Suppressor macrophage treated with lipopolysaccharide for 4 hours (primary cell): Measurements from ENCODE around the gene TEKT2.

ENCODE experiments used
- DNase-seq: peaks from one replicate; pipeline ENCODE4 v3.0.0-alpha.2; 2020

The TEKT2 gene, protein sequence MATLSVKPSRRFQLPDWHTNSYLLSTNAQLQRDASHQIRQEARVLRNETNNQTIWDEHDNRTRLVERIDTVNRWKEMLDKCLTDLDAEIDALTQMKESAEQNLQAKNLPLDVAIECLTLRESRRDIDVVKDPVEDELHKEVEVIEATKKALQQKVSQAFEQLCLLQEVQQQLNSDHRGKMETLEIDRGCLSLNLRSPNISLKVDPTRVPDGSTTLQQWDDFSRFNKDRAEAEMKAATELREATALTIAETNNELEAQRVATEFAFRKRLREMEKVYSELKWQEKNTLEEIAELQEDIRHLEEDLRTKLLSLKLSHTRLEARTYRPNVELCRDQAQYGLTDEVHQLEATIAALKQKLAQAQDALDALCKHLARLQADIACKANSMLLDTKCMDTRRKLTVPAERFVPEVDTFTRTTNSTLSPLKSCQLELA

DNA sequence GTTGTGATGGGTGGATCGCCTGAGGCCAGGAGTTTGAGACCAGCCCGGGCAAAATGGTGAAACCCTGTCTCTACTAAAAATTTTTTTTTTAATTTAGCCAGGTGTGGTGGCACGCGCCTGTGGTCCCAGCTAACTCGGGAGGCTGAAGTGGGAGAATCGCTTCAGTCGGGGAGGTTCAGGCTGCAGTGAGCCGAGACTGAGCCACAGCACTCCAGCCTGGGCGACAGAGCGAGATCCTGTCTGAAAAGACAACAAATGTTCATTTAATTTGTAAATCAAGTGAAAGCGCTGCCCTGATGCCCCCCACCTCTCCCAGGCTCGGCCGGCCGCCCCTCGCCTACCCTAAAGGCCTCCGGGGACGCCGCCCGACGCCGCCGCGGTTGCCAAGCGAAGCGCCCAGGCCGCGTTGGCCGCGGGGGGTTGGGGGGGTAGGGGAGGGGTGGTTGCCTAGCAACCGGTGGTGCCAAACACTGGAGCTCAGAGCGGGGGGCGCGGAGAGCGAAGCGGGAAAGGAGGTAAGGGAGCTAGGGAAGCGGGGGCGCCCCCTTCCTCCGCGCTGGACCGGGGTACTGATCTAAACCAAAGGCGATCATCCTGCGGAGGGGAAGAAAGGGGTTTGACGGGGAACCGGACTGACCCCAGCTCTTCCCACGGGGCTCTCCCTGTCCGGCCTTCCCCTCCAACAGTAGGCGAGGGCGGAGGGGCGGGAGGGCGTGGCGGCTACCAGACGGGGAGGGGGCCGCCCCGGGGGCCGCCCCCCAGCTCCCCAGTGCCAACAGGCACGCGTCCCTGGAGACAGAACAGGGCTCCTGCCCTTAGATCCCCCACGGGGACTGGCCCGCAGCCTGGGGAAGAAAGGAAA is at the start of gene TEKT2:
Gene TEKT2 (plus strand): TSS at position 460 of the 862 bp plus-strand sequence. CDS start 828 bp downstream, outside the sequence.
- peak; percentile 23 for DNase-seq

DNA sequence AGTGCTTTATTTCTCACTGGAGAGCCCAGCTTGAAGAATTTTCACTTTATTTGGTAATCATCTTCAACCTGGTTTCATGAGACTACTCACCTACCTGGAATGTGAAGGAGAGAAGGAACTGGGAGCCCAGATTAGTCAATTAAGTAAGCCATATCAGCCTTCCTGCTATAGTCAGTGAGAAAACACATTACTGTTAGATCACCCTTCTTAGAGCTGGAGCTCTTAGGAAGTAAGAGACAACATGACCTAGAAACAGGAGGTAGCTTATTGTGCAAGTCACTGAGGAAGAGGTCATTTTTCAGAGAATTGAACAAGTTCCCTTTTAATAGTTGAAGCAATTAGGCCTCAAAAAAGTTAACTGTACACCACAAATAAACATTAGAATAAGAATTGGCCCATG is 49.2 kb upstream of the TEKT2 start:
- DNase-seq, result peak; percentile 78

DNA sequence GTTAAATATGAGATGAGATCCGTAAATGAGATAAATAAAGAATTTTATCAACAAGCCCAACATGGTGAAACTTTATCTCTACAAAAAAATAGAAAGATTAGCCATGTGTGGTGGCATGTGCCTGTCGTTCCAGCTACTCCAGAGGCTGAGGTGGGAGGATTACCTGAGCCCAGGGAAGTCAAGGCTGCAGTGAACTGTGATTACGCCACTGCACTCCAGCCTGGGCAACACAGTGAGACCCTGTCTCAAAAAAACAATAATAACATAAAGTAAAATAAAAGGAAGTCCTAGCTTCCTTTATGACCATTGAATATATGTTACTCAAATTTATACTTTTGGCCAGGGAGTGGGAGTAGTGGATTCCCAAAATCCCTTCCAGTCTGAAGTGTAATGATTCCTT is 48.7 kb upstream of the TEKT2 start:
- no peak for DNase-seq

DNA sequence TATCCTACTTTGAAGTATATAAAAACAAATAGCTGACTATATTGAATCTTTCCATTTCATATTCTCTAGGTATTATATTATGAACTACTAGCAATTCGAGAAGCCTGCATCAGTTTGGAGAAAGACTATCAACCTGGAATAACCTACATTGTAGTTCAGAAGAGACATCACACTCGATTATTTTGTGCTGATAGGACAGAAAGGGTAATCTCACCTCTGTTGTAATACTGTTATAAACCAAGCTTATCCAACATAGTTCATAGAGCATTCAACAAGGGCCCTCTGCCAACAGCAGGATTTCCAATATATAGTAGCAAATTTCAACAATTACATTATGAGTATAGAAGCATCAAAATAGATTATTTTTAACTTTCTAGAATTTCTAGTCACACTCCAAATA is 43.7 kb upstream of the TEKT2 start:
- no peak for DNase-seq

DNA sequence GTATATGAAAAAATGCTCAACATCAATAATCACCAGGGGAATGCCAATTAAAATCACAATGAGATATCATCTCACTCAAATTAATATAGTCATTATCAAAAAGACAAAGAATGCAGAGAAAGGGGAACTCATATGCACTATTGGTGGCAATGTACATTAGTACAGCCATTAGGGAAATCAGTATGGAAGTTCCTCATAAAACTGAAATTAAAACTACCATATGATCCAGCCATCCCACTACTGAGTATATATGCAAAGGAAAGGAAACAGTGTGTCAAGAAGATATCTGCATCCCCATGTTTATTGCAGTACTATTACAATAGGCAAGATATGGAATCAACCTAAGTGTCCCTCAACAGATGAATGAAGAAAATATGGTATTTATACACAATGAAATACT is 32.1 kb upstream of the TEKT2 start:
- DNase-seq, result peak; percentile 49

DNA sequence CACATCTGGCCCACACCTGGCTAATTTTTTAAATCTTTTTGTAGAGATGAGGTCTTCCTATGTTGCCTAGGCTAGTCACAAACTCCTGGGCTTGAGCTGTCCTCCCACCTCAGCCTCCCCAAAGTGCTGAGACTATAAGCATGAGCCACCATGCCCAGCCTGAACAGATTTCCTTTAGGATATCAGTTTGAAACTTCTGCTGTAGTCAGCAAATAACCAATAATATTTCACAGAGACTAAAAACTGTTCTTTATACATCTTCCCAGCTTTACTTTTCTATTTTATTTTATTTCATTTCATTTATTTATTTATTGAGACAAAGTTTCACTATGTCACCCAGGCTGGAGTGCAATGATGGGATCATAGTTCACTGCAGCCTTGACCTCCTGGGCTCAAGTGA is 29.9 kb upstream of the TEKT2 start:
- DNase-seq, result no peak

DNA sequence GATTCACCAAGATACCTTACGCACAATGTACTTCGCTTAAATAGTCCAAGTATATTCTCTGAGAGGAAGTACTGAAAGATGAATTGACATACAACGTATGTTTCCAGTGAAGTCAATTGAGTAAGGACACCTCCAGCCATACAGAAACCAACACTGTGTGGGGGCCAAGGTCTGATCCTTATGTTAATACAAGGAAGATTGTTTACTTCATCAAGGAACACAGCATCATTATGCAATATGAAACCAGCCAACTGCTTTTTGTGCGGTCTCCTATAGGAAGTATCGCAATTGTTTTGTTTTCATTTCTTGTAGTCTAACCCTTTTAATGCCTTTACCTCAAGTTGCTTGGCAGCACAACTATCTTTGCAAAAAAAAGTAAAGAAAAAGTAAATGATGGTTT is 28.2 kb upstream of the TEKT2 start:
- DNase-seq, result peak; percentile 71

DNA sequence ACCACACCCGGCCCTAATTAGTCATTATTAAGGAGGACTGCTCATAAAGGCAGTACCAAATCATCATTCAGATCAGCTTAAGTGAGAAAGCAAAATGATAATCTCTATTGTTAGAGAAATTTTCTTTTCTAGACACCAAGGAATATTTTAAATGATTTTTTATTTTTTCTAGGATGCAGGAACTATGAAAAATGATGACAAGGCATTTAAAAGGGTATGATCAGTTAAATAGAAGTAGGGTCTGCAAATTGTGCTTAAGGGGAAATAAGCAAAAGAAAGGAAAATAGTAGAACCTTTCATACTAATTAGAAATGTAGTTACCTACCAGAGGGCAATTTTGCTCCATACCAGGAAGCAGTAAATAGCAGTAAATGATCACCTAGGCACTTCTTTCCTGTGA is 21.6 kb upstream of the TEKT2 start:
- no peak for DNase-seq

DNA sequence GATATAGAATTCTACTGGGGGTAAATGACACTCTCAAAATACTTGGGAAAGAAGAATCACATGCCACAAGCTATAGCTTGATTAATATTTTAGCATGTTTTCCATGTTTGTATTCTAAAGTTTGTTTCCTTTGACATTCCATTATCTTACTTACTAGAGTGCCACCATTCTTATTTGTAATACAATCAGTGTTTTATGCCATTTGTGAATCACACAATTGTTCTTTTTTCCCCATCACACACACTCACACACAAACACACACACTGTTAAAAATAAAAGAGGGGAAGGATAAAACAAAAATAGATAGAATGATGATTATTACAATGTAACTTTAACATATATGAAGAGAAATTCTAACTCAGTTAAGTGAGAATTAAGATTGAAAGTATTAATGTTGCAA is 16.0 kb upstream of the TEKT2 start:
- no peak for DNase-seq

DNA sequence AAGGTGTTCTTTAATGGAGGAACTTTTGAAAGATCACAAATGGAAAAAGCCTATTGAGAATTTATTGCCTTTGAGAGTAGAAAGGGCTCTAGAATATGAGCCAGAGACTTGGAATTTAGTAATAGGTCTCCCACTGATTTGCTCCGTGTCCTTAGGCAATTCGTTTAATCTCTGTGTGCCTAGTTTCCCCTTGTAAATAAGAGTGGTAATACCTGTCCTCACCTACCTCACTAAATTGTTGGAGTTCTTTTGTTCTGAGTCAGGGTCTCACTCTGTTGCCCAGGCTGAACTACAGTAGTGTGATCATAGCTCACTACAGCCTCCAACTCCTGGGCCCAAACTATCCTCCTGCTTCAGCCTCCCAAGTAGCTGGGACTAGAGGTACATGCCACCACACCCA is 15.0 kb upstream of the TEKT2 start:
- DNase-seq, result no peak

DNA sequence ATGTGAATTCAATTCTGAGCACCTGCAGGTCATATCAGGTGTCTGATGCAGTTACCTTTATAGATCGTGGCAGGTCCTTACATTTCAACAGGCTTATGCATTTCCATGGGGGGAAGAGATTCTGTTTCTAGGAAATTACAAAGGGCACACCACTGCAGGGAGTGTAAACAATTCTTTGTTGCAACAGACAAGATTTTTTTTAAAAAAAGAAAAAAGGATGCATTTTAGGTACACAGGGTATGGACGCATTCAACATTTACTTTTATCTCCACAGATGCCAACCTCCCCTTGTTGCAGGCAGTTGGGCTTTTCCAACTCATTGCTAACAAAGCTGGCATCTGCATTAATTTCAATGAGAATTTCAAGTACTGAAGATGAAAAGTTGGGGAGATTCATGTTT is 13.5 kb upstream of the TEKT2 start:
- DNase-seq, result no peak

DNA sequence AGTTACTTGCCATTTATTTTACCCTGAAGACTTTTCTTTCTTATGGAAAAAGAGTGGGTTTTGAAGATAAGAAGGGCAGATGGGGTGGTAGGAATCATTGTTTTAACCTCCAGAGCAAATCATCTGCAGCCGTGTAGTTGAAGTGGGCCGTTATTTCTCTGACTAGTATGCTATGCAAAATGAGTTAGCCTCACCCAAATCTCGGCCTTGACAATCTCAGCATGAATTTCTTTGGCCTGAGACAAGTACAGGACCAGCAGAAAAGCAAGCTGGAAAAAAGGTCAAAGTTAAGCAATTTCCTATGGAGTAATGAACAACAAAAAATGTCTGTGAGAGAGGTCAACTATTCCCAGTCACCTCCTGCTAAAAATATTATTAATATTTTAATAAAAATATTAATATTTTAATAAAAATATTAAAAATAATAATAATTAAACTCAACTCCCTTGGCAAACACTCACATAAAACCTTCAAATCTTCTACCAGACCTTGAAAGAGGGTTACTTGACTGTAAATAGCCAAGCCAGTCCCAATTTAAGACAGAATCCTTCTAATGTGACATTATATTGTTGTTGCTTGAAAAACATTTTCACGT is 6.8 kb upstream of the TEKT2 start:
- DNase-seq, result no peak

DNA sequence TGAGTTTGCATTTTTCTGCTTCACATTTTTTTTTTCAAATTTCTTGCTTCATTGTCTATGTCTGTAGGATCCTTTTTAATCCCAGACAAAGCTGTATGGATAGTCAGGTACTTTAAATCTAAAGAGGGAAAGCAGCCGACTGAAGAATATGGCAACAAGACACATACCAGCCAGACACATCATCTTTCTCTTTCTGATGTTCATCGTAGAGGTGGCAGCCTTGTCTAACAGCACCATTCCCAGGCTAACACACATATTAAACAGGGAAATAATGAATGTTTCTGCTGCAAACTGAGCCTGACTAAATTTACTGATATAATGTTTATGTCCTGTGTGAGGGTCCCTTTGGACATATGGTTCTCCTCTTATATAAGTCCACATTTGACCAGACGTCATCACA is 3.7 kb upstream of the TEKT2 start:
- no peak for DNase-seq

DNA sequence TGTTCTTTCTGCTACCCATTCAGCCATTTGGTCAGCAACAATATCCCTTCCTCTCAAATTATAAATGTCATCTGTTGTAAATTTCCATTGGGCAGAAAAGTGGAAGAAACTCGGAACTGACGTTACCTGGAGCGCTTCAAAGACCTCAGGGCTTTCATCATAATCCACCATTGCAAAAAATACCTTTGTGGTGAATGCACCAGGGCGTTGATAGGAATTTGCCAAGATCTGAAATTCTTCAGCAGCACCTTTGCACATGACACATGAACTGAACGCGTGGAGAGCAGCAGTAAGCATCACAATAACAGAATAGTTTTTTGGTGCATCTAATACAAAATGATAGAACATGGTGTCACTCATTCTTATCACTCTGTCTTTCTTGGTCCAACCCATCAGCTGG is 3.1 kb upstream of the TEKT2 start:
- DNase-seq, result no peak

DNA sequence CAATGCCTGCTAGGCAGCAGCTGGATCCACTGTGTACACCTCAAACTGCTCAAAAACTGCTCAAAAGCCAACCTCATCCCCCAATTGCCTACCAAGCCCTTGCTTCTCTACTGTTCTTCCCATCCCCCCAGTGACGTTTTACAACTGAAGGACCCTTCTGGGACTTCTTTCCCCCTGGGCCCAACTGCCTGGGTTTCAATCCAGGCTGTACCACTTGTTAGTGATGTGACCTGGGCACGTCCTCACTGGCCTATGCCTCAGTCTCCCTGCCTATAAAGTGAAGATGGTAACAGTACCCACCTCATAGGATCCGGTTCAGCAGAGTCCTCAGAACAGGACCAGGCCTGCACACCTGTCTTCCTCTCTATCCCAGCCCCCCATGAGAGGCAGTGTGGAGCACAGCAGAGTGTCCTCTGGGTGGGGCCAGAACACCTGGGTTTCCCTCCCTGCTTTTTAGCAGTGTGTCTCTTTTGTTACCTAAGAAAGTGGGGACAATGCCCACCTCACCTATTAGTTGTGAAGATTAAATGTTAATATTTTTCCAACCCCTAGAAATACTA is 1.9 kb upstream of the TEKT2 start:
- DNase-seq, result no peak

DNA sequence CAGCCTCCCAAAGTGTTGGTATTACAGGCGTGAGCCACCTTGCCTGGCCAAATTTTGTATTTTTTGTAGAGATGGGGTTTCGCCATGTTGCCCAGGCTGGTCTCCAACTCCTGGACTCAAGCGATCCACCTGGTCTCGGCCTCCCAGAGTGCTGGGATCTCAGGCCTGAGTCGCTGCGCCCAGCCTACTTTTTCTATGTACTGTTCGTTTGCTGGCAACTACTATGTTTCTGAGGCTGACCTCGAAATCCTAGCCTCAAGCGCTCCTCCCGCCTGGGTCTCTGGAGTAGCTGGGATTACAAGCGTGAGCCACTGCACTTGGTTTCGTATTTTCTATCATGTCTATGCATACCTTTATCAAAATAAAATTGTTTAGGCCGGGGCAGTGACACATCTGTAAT is 675 bp upstream of the TEKT2 start:
- DNase-seq, result no peak

DNA sequence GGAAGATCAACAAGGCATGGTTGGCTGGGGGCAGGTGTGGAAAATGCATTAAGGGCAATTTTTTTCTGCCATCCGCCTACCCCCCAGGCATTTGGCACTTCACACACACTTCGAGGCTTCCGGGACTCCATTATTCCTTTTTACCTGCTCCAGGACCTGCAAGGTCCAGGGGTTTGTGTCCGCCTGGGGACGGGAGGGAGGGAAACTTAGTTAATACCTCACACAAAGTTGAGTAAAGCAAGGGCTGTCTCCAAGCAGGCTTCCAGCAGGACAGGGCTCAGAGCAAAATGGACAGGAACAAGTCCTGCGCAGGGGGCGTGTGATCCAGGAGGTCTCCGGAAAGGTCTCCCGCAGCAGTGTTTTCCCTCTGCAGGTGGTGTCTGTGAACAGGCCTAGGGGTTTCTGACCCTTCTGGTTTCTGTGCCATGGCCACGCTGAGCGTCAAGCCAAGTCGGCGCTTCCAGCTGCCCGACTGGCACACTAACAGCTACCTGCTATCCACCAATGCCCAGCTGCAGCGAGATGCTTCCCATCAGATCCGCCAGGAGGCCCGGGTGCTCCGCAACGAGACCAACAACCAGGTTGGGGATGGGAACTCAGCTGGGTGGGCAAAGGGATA is 712 bp downstream of the TEKT2 start:
- DNase-seq, result no peak

DNA sequence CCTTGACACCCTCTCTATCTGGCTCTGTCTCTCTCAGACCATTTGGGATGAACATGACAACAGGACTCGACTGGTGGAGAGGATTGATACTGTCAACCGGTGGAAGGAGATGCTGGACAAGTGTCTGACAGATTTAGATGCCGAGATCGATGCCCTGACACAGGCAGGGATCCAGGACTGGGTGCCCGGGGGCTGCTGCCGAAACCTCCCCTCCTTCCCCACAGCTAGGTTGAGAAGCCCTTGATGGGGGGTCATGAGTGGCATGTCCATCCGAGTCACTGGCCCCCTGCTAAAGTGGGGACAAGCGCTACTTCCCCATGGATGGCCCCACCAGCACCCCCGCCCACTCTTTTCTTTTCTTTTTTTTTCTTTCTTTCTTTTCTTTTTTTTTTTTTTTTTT is 1.2 kb downstream of the TEKT2 start:
- DNase-seq, result no peak

DNA sequence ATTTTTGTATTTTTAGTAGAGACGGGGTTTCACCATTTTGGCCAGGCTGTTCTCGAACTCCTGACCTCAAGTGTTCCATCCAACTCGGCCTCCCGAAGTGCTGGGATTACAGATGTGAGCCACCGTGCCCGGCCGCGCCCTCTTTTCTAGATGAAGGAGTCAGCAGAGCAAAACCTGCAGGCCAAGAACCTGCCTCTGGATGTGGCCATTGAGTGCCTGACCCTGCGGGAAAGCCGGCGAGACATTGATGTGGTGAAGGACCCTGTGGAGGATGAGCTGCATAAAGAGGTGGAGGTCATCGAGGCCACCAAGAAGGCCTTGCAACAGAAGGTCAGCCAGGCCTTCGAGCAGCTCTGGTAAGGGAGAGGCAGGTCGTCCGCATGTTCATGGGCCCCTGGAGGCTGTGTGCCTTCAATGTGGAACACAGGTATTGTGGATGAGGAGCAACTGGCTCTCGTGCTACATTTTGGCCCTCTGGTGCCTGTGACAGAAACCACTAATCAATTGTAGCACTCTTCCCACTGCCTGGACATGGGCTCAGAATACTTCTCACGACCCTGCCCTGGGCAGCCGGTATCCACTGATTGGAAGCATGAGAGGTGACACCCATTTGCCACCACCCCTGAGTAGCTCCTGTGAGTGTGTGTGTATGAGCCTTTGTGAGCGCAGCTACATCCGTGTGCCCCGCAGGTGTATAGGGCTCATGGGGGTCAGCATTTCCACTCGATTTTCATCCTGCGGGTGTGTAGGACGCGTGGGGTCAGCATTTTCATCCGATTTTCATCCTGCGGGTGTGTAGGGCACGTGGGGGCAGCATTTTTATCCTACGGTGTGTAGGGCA is 2.0 kb downstream of the TEKT2 start:
- no peak for DNase-seq

DNA sequence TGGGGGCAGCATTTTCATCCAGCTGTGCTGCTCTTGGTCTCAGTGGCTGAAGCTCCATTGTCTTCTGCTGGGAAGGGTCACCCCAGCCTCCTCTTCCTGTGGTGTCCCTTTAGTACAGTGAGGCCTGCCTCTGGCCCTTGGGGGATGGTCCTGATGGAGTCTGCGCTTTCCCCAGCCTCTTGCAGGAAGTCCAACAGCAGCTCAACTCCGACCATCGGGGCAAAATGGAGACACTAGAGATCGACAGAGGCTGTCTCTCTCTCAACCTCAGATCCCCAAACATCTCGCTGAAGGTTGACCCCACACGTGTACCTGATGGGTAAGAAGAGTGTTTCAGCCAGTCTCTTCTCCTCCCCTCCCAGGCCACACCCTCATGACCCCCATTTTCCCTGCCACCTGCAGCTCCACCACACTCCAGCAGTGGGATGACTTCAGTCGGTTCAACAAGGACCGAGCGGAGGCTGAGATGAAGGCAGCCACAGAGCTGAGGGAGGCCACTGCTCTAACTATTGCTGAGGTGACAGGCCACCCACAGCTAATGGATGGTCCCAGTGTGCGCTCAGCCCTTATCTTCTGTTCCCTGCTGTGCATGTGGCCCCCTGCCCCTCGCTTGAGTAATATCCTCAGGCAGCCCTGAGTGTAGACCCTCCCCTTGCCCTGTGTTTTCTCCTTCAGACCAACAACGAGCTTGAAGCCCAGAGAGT is 2.8 kb downstream of the TEKT2 start:
- no peak for DNase-seq
